Liver (tissue), 3 donors: ENCODE measurements around the gene NSFL1C.

Experiments
- ATF3 ChIP-seq: IDR thresholded peaks from 2 replicates; pipeline ENCODE4 v1.6.1; 2016; ENCODE audit warnings: antibody characterized with exemption
- CTCF ChIP-seq: fragments of 150-350 bp; IDR thresholded peaks from 2 replicates; pipeline ENCODE4 v1.5.1; 2017; ENCODE audit warnings: improper control_type of control experiment, low read depth, low read length; ENCODE audit not compliant: missing input control
- EGR1 ChIP-seq, 2 donors: IDR thresholded peaks; 2 replicates each; pipeline ENCODE4 v1.6.1; 2016 to 2018; ENCODE audit warnings: antibody characterized with exemption in 2 of 2, low read depth in 2 of 2
- FOXA1 ChIP-seq: IDR thresholded peaks from 2 replicates; pipeline ENCODE4 v1.6.1; 2016; ENCODE audit warnings: antibody characterized with exemption
- GABPA ChIP-seq, 2 donors: IDR thresholded peaks in 1 of 2; conservative IDR thresholded peaks in 1 of 2; 2 replicates each; pipeline ENCODE4 v1.6.1; 2016; ENCODE audit warnings: antibody characterized with exemption in 2 of 2, mild to moderate bottlenecking in 1 of 2, moderate library complexity in 1 of 2
- HNF4G ChIP-seq: IDR thresholded peaks from 2 replicates; pipeline ENCODE4 v1.6.1; 2016; ENCODE audit warnings: antibody characterized with exemption
- JUND ChIP-seq, 2 donors: IDR thresholded peaks; 2 replicates each; pipeline ENCODE4 v1.6.1; 2016; ENCODE audit warnings: antibody characterized with exemption in 2 of 2
- MAX ChIP-seq: IDR thresholded peaks from 2 replicates; pipeline ENCODE4 v1.6.1; 2016; ENCODE audit warnings: antibody characterized with exemption
- RAD21 ChIP-seq, 2 donors: IDR thresholded peaks; 2 replicates each; pipeline ENCODE4 v1.6.1; 2016; ENCODE audit warnings: antibody characterized with exemption in 2 of 2, mild to moderate bottlenecking in 2 of 2
- REST ChIP-seq: IDR thresholded peaks from 2 replicates; pipeline ENCODE4 v1.6.1; 2016; ENCODE audit warnings: antibody characterized with exemption, mild to moderate bottlenecking
- SP1 ChIP-seq: IDR thresholded peaks from 2 replicates; pipeline ENCODE4 v1.6.1; 2018; ENCODE audit warnings: antibody characterized with exemption, mild to moderate bottlenecking
- TAF1 ChIP-seq: conservative IDR thresholded peaks from 2 replicates; pipeline ENCODE4 v1.6.1; 2016; ENCODE audit warnings: antibody characterized with exemption, mild to moderate bottlenecking
- YY1 ChIP-seq: IDR thresholded peaks from 2 replicates; pipeline ENCODE4 v1.6.1; 2016; ENCODE audit warnings: antibody characterized with exemption, mild to moderate bottlenecking
- TF ChIP-seq, protein P1 (sequence below): IDR thresholded peaks from 2 replicates; pipeline ENCODE4 v1.6.1; 2016; ENCODE audit warnings: antibody characterized with exemption
- donor health status: healthy.
- donor health status: healthy.

DNA sequence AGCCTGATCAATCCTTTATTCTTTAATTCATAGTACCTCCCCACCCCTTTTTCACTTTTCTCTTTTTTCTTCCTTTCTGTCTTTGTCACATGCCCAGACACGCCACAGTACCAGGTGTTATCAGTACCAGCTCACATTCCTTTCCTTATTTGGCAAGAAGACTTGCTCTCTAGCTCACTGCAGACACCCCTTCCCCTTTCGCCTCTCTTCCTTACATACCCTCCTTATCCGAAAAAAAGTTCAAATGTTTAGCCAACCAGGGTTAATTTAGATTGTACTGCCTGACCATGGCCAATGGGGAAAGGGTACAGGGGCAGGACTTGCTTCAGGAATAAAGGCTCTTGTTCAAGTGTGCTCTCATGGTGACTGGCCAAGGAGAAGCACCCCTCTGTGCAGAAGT is 33.8 kb upstream of the NSFL1C start:
- TF ChIP-seq YY1, result no peak
- no peak for TF ChIP-seq CTCF
- TF ChIP-seq JUND (IDR thresholded peaks at IDR 0.05), result no peak
- no peak for TF ChIP-seq EGR1 (IDR thresholded peaks at IDR 0.05; ENCODE audit: low read depth in 2 of 2)
- TF ChIP-seq TAF1, result no peak
- TF ChIP-seq REST, result no peak
- TF ChIP-seq, protein P1, sequence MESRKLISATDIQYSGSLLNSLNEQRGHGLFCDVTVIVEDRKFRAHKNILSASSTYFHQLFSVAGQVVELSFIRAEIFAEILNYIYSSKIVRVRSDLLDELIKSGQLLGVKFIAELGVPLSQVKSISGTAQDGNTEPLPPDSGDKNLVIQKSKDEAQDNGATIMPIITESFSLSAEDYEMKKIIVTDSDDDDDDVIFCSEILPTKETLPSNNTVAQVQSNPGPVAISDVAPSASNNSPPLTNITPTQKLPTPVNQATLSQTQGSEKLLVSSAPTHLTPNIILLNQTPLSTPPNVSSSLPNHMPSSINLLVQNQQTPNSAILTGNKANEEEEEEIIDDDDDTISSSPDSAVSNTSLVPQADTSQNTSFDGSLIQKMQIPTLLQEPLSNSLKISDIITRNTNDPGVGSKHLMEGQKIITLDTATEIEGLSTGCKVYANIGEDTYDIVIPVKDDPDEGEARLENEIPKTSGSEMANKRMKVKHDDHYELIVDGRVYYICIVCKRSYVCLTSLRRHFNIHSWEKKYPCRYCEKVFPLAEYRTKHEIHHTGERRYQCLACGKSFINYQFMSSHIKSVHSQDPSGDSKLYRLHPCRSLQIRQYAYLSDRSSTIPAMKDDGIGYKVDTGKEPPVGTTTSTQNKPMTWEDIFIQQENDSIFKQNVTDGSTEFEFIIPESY, result no peak
- TF ChIP-seq MAX, result no peak
- TF ChIP-seq SP1, result no peak
- no peak for TF ChIP-seq RAD21 (IDR thresholded peaks at IDR 0.05)
- no peak for TF ChIP-seq FOXA1
- TF ChIP-seq ATF3, result no peak
- TF ChIP-seq GABPA (IDR thresholded peaks at IDR 0.05 in 1 of 2, conservative IDR thresholded peaks at IDR 0.05 in 1 of 2), result no peak
- TF ChIP-seq HNF4G, result no peak
